LoVo (cell line): ENCODE data around the gene ASTN2.

Experiments used
- DNase-seq: peaks from one replicate; pipeline ENCODE4 v3.0.0-alpha.2; 2016; ENCODE audit warnings: low spot score

The ASTN2 gene

DNA sequence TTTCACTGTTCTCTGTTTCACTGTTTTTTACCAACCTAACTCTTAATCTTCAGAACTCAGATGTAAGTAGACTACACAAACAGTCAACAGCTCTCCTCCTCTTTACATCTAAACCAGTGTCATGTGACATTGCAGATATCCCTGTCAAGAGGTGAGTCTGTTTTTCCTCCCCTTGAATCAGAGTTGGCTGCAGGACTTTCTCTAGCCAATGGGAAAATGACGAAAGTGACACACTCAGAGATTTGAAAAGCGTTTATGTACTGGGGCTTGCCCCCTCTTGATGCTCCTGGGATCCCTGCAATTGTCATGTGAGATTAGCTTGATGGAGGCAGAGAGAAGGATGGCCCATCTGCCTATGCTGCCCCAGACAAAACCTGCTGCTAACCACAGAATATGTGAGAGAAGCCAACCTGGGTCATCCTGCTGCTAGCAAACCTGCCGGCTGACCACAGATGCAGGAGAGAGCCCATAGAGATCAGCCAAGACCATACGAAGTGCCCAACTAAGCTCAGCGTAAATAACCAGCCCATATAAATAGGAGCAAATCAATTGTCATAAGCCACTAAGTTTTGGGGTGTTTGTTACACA, 111.1 kb downstream of the ASTN2 start:
- DNase-seq = no peak

DNA sequence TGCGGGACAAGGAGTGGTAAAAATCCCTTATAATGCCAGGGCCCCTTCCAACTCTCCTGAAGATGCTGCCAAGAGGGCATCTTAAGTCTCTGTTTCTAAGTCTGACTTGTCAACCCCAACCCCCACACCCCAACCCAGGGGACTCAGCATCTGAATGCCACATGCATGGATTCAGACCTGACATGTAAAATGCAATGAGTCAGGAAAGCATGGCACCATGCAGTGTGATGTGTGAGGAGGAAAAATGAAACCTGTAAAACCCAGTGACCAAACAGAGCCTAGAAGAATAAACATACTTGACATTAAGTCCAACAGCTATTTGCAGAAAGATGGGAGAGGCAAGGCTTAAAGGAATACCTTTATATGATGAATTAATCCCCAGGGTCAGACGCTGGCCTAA, 112.4 kb downstream of the ASTN2 start:
- DNase-seq = no peak

DNA sequence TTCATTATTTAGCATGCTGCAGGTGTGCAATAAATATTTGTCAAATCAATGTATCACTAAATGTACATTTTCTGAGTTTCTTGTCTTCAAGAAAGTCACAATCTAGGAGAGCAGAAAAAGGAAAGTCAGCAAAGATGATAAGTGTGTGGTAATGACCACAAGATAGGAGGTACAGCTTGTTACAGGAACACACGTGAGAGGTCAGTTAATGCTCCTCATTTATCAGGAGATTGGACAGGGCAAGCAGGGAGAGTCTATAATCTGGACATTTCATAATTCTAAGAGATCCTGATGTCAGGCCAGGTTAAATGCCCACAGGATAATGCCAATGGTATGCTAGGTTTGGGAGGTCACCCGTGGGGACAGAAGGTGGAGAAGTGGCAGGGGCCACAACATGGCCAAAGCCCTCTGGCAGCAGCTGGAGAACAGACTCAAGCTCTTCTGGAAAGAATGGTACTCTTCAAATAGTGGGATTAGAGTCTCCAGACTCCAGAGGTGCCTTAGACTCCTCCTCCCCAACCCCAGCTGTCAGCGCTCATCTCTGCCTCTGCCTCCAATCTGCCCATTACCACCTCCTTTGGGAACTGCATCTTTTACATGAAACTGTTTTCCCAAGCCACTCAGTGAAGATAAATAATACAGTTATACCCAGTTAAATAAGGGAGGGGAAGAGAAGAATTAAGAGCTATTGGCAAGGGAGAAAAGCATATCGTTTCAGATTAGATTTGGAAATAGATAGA, 114.3 kb downstream of the ASTN2 start:
- DNase-seq = no peak

DNA sequence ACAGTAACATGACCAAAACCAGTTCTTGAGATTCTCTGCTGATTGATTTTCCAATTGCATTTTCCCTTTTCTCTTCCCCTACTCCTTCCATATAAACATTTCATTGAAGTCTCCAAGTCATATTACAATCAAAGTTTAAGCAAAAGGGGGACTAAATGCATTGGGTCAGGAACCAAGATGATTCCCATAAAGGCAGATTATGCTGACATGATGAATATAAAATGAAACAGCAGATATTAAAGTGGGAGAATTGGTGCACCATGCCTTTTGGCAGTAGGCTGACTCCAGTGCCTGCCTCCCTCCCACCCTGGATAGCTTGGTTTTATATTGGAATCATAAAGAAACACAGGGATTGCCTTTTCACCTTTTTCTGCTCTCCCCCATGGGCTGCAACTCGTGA, 118.4 kb downstream of the ASTN2 start:
- DNase-seq = no peak

DNA sequence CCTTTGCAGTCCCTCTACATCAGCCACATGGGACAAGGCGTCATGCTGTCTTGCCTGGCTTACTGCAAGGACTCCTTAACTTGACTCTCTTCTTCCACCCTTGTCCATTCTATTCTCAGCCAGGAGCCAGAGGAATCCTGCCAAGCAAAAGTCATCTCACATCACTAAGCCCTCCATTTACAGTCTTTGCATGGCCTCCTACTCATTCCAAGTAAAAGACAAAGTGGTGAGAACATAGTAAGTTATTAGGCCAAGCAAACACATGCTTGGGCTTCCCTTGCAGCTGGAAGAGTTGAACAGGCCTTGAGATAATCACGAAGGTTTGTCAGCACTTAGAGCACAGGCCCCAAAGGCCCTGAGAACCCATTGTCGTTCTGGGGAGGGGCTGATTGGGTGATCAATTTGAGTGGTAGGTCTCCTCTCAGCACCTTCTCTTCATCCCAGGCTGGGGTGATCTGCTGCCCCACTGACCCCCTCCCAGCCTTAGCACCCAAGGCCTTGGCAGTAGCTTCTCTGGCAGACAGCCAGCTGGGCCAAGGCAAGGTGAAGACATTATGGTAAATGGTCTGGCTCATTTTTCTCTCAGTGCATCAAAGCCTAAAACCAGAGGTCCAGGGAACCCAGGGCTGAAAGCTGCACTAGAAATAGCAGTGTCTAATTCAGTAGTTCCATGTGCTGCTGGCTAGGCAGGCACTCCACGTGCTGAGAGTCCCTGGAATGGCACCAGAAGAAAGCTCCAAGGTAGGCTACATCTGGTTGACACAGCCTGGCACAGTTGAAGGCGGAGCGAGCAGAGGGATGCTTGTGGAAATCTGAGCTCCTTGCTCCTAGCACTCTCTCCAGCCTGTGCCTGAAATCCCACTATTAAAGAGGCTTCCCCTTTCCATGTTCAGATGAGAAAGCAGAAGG, 121.4 kb downstream of the ASTN2 start:
- no peak for DNase-seq

DNA sequence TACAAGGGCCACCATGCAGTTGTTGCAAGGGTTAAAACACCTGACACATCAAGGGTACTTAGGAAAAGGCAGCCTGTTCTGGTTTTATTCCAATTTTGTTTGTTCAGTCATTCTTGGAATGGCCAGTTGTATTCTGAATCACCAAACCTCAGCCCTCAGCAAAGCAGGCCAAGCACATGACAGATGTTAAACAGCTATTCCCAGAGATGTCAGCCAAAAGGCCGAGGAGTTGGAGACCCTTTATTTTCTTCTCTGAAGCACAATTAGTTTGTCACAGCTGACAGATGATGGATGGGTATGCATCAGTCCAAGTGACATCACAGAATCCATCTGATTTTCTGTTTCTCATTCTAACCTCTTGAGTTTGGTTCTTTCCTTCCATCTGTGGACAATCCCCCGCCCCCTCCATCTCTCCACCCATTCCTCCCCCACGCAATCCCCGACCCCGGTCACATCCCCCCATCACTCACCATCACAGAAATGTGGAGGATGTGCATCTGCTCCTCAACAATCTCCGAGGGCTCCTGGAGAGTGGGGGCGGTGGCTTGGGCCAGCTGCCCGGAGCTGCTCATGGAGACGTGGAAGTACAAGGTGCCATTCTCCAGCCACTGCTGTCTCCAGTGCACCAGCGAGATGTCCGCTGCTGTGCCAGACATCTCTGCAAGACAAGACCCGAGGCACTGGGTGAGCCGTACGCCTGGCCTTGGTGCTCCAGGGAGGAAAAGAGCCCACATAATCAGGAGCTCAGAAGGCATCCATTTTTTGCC, 123.8 kb downstream of the ASTN2 start:
- DNase-seq = no peak

DNA sequence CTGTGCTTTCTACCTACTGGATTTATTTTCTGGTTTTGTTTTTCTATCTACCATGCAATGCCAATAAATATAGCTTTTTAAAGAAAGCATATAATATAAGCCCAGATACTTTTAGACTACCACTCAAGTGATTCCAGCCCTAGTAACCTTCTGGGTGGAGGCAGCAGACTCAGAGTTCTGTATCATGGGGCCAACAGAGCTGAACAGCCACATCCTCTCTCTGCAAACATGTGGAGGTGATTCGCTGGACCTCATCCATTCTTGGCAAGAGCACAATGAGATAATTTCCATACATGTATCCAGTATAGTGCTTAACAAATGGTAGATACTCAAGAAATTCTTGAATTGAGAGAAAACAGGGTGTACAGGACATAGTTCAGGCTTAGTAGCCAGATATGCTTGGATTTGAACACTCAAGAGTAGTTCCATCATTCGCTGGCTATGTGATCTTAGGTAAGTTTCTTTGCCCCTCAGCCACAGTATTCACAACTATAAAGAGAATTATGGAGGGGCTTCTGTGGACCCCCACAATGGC, 124.5 kb downstream of the ASTN2 start:
- no peak for DNase-seq

DNA sequence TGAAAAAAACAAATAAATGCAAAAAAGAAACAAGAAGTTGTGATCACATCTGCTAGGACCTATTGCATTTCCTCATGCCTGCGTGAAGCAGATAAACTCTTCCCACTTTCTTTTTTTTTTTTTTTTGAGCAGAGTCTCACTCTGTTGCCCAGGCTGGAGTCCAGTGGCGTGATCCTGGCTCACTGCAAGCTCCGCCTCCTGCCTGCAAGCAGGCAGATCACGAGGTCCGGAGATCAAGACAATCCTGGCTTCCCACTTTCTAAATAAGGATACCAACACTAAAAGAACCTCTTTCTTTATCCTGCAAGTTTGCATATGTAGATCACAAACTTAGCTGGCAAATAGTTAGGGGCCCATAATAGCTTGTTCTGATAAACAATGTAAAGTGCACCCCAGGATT, 128.6 kb downstream of the ASTN2 start:
- no peak for DNase-seq

DNA sequence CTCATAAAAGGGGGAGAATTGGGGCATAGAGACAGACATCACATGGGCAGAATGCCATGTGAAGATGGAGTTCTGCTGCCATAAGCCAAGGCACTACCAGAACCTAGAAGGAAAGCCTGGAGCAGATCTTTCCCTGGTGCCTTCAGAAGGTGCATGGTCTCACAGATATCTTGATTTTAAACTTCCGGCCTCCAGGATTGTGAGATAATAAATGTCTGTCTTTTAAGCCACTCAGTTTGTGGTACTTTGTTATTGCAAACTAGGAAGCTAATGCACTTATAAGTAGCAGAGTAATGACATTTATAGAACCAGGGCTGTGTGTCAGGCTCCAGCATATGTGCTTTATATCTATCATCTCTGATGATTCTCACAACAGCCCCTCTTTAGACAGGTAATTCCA, 130.4 kb downstream of the ASTN2 start:
- no peak for DNase-seq

DNA sequence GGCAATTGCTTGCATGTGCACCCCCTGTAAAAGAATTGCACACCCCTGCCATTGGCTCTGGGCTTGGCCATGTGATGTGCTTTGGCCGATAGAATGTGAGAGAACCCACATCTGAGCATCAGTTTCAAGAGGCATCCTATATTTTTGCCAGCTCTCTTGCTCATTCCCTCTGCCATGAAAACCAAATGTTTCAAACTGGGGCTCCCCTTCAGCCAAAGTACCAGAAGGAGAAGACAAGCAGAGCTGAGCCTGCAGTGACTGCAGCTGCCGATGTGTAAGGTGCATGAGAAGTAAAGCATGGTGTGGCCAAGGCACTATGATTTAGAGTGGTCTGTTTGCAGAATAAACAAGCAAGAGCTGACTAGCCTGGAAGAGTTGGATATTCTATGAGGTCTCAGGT, 132.3 kb downstream of the ASTN2 start:
- no peak for DNase-seq

DNA sequence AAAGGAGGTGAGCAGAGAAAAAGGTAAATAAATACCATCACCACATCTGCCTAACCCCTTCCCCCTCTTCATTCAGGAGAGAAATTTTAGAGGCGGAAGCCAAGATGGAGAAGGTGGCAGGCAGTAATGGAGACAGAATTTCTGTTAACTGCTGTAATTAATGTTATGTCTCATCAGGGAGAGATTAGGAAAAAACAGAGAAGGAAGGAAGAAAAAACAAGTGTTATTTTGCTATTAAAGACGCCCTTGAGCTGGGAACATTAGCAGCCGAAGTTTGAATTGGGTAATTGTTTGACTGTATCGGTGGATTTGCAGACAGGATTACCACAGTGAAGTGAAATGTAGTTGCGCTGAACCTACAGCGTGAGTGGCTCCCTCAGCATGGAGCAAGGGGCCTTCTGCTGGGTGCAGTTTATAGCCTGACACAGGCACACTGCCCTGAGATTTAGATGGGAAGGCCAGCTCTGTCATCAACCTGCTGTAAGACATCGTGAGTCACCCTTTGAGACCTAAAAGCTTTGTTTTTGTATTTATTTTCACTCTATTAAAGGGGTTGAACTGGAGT, 136.3 kb downstream of the ASTN2 start:
- DNase-seq = no peak

DNA sequence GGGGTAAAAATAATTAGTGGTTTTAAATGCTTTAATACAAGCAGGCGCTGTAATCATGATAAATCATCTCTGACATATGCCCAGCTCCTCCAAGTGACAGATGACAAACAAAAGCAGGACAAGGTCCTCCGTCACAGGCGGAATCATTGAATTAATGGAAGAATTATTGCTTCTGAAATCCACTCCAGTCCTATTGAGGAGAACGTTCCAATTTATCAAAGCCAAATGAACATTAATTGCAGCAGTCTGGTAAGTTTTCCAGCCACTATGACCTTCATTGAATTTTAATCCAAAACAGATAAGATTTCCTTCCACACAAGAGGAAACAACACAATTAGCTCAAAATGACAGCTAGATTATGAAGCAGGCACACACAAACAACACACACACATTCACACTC, 136.8 kb downstream of the ASTN2 start:
- DNase-seq = no peak

DNA sequence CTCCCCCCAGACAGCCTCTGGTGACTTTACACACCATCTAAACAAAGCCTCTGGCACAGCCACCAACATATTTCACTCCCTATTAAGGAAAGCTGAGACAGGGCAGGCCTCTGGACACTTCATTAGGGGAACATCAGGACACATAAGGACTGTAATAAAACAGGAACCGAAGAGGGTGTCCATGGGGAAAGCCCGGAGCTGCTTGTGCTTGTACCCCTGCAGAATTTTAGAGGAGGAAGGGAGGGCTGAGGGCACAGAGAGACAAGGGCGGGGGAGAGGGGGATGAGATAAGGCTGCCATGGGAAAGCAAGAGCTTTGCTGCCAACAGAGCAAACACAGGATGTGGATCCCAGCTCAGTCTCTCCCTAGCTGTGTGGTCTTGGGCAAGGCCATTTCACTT, 138.4 kb downstream of the ASTN2 start:
- DNase-seq = no peak

DNA sequence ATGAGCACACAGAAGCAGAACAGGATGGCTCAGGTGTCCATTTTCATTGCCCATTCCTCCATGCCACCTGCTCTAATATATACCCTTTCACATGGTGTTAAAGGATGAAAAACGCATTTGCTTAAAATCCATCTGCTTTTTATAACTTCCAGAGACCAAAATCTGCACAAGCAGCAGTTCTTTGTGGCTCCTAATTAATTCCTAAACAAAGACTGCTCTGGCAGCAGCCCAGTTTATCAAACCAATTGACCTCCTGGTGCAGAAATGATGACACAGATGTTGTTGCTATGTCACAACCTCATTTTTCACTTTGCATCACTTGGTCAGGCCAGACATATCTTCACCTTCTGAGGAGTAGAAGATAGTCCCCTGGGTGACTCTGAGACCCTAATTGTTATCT, 141.2 kb downstream of the ASTN2 start:
- no peak for DNase-seq

DNA sequence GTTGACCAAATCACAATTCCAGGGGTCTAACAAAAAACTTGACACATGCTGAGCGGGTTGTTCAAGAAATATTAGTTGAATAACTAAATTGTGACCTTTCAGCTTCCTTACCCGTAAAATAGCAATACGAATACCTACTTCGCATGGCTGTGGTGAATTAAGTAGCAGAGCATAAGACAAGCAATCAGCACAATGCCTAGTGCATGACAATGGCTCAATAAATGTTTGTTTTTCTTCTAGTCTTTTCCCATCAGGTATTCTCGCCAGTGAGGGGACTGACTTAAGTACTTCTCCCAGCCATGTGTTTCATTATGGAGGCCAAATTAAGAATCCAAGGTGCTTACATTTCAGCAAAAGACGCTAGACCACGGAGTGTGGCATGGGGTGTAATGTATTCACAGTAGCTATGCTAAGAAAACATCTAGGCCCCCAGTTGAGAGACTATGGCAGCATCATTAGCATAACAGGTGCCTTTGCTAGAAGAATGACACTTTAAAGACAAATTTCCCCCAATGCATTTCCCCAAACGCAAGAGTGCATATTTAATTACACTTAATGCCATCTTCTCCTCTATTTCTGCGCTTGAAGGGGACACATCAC, 145.9 kb downstream of the ASTN2 start:
- no peak for DNase-seq

DNA sequence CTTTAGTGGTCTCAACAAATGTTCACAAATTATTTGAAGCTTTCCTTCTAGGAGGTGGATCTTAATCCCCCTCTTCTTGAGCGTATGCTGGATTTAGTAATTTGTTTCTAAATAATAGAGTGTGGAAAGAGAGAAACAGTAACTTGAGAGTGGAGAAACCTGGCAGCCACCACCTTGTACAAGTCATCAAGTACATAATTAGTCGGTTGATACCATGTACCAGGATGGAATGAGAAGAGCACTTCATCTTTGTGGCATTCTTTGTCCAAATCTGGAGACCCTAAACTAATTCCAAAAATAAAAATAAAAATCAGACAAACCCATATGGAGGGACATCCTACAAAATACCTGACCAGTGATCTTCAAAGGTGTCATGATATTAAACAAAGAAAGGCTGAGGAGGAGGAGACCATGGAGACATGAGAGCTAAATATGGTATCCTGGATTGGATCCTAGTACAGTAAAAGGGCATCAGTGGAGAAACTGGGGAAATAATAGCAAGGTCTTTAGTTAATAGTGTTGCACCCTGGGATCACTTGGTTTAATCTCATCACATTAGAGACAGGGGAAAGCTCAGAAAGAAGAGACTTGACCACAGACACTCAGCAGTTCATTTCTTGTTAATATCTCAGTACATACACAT, 147.9 kb downstream of the ASTN2 start:
- no peak for DNase-seq

DNA sequence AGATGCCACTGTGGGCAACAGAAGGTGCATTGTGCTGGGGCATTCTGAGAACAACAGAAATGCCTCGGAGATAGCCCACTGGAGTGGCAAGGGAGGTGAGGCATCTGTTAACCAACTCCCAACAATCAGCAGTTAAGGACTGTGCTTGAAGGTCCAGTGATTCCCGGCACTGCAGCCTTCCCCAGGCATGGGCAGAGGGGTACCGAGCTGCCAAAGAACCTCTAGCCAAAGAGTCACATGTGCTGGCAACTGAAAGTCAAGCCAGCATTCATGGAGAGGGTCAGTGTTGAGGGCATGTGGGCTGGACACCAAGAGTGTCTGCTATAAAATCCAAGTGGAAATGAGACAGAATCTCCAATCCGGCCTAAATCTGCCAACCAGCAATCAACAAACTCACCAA, 149.6 kb downstream of the ASTN2 start:
- DNase-seq = no peak

DNA sequence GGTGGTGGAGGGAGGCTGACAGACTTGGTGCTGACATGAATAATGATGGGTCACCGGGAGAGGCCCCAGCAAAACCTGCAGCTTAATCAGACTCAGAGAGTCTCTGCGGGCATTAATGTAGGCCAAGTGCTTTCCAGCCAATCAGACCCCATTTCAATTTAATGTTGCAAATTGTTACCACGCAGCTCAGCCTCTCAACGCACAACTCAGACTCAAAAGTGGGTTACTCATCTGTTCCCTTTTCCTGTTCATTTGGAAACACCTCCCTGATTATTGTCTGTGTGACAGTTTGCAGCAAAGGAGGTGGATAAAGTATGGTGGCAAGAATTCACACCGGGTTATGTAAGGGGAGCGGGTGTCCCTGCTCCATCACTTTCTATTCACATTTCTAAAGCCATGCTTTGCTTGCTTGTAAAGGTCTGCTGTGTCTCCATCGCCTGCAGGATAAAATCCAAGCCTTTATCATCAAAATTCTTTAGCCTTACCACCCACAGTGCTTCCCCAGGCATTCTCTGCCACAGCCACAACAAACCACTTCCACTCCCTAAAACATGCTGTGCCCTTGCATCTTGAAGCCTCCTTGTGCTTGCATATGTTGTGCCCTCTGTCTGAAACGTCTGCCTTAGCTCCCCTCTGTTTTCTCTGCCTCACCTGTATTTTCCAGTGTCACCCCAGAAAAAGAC, 156.5 kb downstream of the ASTN2 start:
- DNase-seq = no peak

DNA sequence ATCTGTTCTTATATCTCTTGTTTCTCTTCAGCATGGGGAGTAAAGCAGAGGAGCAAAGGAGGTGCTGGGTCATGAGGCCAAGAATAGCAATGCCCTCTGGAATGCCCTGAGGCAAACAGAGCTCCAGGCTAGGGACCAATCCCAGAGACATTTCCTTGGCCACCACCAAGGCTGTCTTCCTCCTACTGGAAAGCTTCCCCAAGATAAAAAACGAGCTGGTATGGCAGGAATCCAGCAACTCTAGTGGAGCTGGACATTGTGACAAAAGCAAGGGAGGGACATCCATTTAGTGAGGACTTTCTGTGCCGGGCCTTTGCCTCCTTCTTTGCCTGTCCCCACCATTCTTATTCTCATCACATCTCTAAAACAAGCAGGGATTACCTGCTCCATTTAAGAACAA, 161.6 kb downstream of the ASTN2 start:
- no peak for DNase-seq

DNA sequence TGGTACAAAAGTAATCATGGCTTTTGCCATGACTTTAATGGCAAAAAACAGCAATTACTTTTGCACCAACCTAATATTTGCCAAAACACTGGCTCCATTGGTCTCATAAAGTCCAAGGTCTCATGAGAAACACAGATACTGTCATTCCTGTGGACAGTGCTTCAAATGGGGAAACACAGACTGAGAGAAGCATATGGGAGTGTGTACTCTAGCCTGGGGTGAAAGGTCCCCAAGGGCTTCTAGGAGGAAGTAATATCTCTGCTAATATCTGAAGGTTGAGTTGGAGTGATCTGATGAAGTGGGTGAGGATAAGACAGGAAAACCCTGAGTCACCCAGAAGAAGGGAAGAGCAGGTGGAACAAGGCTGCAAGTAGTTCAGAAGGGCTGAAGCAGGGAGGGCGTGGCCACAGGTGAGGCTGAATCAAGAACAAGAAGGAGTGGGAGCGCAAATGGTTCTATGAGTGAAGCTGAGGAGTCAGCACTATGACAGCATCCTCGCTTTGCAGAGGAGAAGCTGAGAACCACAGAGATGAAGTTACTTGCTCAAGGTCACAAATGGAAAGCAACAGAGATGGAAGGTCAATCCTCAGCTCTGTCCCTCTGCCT, 164.1 kb downstream of the ASTN2 start:
- DNase-seq = no peak
